Cardiac muscle cell (in vitro differentiated cells and primary cell): ENCODE measurements around the gene ODAD3. TPM values are rescaled to one million over a fixed set of nuclear protein-coding genes. Genes with fewer than 3 reads are reported as not detected.
"Not testable (repeated sequence)": the region's sequence is repeated elsewhere in the genome, so short reads cannot be mapped to it uniquely, and the experiment has no call there.

Experiments
- DNase-seq, 2 donors: peaks; one replicate each; pipeline versions ENCODE4 v3.0.0 to v3.0.0-alpha.2; 2010 to 2017; ENCODE audit warnings: low read depth in 1 of 2, low spot score in 1 of 2
- H3K27ac ChIP-seq: fragments of 200-600 bp; sonication (generic); 2 replicates; pipeline ENCODE4 v1.5.1; 2016
- H3K27me3 ChIP-seq: fragments of 200-600 bp; sonication (generic); 2 replicates; pipeline ENCODE4 v1.6.0; 2016; ENCODE audit warnings: control low read depth
- H3K36me3 ChIP-seq: fragments of 200-600 bp; sonication (generic); 2 replicates; pipeline ENCODE4 v1.5.1; 2016; ENCODE audit warnings: control low read depth
- H3K4me1 ChIP-seq: fragments of 200-600 bp; sonication (generic); 2 replicates; pipeline ENCODE4 v1.8.1; 2017; ENCODE audit warnings: low read depth, mild to moderate bottlenecking, mixed run types
- H3K4me3 ChIP-seq: fragments of 200-600 bp; sonication (generic); 2 replicates; pipeline ENCODE4 v1.5.1; 2016; ENCODE audit warnings: mild to moderate bottlenecking
- H3K9me3 ChIP-seq: fragments of 200-600 bp; sonication (generic); 2 replicates; pipeline ENCODE4 v1.5.1; 2017; ENCODE audit warnings: low read depth, mild to moderate bottlenecking, control low read depth
- polyA plus RNA-seq: library from polyadenylated mRNA; unstranded; fragments of >200 nt; fragmentation: Nextera tagmentation; extraction: Ambion mirVana; gene quantifications from 2 replicates; pipeline ENCODE4 v1.2.1, GENCODE V29; 2016
- total RNA-seq: library from RNA; depleted of rRNA; stranded (reverse); fragments of >200 nt; gene quantifications from 2 replicates; pipeline ENCODE4 v1.2.3, GENCODE V29; 2016
- TF ChIP-seq, protein P1 (sequence below): IDR thresholded peaks from 2 replicates; pipeline ENCODE4 v1.5.1; 2012; ENCODE audit warnings: low read depth, mild to moderate bottlenecking, low read length

Gene ODAD3
- total and polyA plus RNA-seq, 2 experiments from 2014 or later, result 3.8 to 5.1 TPM

DNA sequence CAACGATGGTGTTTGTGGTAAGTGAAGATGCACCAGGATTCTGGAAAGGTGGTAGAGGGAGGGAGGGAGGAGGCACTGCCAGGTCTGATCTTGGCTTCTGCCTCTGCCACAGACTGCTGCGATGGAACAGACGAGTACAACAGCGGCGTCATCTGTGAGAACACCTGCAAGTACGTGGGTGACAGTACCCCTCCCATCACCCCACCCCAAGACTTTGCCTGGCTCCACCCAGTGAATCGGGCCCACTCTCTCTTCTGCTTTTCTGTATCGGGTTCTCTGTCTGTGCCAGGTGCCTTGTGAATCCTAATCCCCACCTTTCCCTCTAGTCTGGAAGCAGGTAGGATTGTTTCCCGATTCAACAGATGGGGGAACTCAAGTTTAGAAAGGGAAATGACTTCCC is 3.0 kb upstream of the ODAD3 start:
- Histone ChIP-seq H3K27ac (no peak overlapping the region), H3K4me3 (no peak overlapping the region), H3K4me1 (peaks cover 9% of the 10 kb centered on the region), H3K36me3 (peaks cover 15% of the 10 kb centered on the region), H3K27me3 (no peaks in the 10 kb centered on the region), H3K9me3 (no peaks in the 10 kb centered on the region)
- TF ChIP-seq, protein P1, sequence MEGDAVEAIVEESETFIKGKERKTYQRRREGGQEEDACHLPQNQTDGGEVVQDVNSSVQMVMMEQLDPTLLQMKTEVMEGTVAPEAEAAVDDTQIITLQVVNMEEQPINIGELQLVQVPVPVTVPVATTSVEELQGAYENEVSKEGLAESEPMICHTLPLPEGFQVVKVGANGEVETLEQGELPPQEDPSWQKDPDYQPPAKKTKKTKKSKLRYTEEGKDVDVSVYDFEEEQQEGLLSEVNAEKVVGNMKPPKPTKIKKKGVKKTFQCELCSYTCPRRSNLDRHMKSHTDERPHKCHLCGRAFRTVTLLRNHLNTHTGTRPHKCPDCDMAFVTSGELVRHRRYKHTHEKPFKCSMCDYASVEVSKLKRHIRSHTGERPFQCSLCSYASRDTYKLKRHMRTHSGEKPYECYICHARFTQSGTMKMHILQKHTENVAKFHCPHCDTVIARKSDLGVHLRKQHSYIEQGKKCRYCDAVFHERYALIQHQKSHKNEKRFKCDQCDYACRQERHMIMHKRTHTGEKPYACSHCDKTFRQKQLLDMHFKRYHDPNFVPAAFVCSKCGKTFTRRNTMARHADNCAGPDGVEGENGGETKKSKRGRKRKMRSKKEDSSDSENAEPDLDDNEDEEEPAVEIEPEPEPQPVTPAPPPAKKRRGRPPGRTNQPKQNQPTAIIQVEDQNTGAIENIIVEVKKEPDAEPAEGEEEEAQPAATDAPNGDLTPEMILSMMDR, result no peak
- DNase-seq, result no peak

DNA sequence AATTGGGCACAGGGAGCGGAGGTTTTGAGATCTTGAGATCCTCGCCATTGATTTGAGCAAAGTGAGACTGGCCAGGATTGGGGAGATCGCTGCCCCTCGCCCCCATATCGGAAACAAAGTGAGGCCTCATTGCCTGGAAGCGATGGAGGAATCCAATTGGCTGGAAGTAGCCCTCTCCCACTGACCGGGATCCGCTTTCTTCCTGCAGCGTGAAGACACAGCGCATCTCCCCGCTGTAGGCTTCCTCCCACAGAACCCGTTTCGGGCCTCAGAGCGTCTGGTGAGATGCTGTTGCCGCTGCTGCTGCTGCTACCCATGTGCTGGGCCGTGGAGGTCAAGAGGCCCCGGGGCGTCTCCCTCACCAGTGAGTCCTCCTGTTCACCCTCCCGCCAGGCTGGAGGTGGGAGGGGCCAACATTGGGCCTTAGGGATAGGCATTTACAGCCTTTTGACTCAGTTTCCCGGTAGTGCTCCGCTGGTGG is 952 bp upstream of the ODAD3 start:
- DNase-seq, result peak; percentile 27 to 30
- Histone ChIP-seq H3K4me1 (peaks cover 9% of the 10 kb centered on the region), H3K4me3 (peak overlapping the region; percentile 52), H3K27ac (peak overlapping the region; percentile 44), H3K9me3 (no peaks in the 10 kb centered on the region), H3K36me3 (peaks cover 13% of the 10 kb centered on the region), H3K27me3 (no peaks in the 10 kb centered on the region)
- TF ChIP-seq, protein P1, result no peak

DNA sequence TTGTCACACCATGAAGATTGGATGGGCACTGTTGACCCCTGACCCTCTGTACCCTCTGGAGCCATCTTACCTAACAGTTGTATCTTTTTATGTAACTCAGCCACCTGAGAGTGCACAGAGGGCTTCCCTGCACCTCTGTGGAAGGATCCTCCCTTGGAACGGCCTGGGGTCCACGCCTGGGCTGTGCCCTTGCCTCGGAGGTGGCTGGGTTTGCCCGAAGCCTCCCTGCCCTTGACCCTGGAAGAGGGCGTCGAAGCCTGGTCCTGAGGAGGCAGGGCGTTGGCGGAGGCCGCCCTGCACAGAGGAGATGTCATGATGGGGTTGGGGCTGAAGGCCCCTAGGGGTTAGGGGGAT is 241 bp downstream of the ODAD3 start:
- Histone ChIP-seq H3K4me1 (peaks cover 9% of the 10 kb centered on the region), H3K9me3 (no peaks in the 10 kb centered on the region), H3K36me3 (peaks cover 13% of the 10 kb centered on the region), H3K27ac (peak overlapping the region; percentile 82), H3K27me3 (no peaks in the 10 kb centered on the region), H3K4me3 (peak overlapping the region; percentile 26)
- TF ChIP-seq, protein P1, result no peak
- DNase-seq, result no peak

DNA sequence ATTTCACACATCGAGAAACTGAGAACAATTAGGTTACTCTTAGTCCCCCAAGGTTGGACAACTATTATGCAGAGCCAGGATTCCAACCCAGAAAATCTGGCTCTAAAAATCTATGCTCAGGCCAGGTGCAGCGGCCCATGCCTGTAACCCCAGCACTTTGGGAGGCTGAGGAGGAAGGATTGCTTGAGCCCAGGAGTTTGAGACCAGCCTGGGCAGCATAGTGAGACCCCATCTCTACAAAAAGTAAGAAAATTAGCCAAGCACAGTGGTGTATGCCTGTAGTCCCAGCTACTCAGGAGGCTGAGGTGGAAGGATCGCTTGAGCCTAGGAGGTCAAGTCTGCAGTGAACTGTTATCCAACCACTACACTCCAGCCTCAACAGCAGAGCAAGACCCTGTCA is 1.4 kb downstream of the ODAD3 start:
- H3K4me3 ChIP-seq, H3K9me3 ChIP-seq, H3K27ac ChIP-seq, DNase-seq, H3K27me3 ChIP-seq, H3K36me3 ChIP-seq, H3K4me1 ChIP-seq: not testable (repeated sequence)

DNA sequence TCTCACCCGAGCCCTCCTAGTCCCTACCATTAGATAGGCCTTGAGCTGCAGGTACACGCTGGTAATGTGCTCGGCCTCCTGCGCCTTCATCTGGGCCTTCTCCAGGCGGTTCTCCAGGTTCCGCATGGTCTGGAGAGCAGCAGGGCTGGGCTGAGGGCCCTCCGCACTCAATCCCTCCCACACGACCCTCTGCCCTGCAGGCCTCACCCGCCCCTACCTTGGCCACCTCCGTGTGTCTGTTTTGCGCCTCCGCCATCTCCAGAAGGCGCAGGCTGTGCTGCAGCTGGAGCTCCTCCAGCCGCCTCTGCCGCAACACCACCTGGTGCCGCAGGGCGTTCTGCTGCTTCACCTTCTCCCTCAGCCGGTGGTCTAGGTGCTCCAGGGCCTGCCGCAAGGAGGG is 8.3 kb downstream of the ODAD3 start:
- no peaks in the 10 kb centered on the region for H3K36me3 ChIP-seq
- H3K9me3 ChIP-seq, result no peaks in the 10 kb centered on the region
- no peak overlapping the region for H3K27ac ChIP-seq
- H3K4me3 ChIP-seq, result no peak overlapping the region
- peaks cover 26% of the 10 kb centered on the region for H3K27me3 ChIP-seq
- no peak for DNase-seq
- no peaks in the 10 kb centered on the region for H3K4me1 ChIP-seq
- TF ChIP-seq, protein P1, result no peak

DNA sequence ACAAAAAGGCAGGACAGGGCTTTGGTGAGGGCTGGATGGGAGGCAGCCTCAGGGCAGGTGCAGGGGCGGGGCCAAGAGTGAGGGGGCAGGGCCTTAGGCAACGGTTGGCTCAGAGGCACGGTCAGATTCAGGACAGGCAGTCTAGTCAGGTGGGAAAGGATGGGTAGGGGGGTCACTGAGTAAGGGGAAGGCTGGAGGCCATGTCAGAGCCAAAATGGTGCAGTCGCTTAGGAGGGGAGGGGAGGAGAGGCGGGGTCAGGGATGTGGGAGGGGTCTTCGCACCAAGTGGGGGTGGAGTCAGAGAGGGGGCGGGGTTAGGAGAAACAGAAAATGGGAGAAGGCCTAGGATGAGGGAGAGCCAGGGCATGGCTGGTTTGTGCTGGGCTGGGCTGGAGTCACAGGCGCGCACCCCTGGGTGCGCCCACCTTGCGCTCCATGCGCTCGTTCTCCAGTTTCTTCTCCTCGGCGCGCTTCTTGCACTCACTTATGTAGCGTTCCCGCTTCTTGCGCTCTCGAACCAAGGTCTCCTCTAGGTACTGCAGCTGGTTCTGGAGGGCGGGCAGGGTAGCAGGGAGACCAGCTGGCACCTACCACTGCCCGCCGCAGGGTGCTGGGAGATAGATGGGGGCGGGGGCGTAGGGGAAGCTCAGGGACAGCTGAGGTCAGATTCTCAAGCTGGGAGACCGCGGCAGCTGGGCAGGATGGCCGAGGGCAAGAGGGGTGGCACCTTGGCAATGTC is 9.0 kb downstream of the ODAD3 start:
- TF ChIP-seq, protein P1, result no peak
- H3K4me3 ChIP-seq, result no peak overlapping the region
- peaks cover 1% of the 10 kb centered on the region for H3K4me1 ChIP-seq
- DNase-seq, result no peak
- H3K27ac ChIP-seq, result no peak overlapping the region
- peaks cover 34% of the 10 kb centered on the region for H3K27me3 ChIP-seq
- H3K9me3 ChIP-seq, result no peaks in the 10 kb centered on the region
- no peaks in the 10 kb centered on the region for H3K36me3 ChIP-seq
